Measurements from ENCODE around the gene SVBP. TPM values are rescaled to one million over a fixed set of nuclear protein-coding genes. Genes with fewer than 3 reads are reported as not detected.

The SVBP gene
- total RNA-seq, 3 donors from 2014 or later, result 14.9 to 20.3 (median 15.4) TPM

DNA sequence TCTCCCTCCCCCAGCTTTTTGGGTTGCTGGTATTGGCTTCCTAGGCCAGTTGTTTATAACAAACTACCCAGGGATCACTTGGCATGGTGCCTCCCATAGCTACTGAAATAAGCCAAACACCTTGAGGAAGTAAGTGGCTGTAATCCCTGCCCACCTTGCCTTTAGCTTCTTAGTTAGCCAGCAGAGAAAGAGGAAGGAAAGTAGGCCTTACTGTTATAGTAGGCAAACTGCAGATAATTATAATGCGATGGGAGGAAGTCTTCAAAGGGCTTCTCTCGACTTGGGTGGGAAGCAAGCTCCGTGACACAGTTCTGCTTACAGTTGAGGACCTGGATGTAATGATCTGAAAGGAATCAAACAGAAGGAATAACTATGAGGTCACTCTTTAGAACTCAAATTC lies 58.6 kb downstream of the SVBP start:
- H3K4me3 ChIP-seq, result no peak overlapping the region
- H3K9me3 ChIP-seq, result no peaks in the 10 kb centered on the region
- H3K4me1 ChIP-seq (ENCODE audit: low read depth), result no peaks in the 10 kb centered on the region
- H3K36me3 ChIP-seq (ENCODE audit: low read depth), result no peaks in the 10 kb centered on the region
- DNase-seq (peak in 1 of 3 donors; percentile 38), ATAC-seq (peak; percentile 50)
- TF ChIP-seq, protein P1, sequence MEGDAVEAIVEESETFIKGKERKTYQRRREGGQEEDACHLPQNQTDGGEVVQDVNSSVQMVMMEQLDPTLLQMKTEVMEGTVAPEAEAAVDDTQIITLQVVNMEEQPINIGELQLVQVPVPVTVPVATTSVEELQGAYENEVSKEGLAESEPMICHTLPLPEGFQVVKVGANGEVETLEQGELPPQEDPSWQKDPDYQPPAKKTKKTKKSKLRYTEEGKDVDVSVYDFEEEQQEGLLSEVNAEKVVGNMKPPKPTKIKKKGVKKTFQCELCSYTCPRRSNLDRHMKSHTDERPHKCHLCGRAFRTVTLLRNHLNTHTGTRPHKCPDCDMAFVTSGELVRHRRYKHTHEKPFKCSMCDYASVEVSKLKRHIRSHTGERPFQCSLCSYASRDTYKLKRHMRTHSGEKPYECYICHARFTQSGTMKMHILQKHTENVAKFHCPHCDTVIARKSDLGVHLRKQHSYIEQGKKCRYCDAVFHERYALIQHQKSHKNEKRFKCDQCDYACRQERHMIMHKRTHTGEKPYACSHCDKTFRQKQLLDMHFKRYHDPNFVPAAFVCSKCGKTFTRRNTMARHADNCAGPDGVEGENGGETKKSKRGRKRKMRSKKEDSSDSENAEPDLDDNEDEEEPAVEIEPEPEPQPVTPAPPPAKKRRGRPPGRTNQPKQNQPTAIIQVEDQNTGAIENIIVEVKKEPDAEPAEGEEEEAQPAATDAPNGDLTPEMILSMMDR (IDR thresholded peaks at IDR 0.05), result no peak
- intact Hi-C loops (cut with DNase I, micrococcal nuclease), result no loop called here

DNA sequence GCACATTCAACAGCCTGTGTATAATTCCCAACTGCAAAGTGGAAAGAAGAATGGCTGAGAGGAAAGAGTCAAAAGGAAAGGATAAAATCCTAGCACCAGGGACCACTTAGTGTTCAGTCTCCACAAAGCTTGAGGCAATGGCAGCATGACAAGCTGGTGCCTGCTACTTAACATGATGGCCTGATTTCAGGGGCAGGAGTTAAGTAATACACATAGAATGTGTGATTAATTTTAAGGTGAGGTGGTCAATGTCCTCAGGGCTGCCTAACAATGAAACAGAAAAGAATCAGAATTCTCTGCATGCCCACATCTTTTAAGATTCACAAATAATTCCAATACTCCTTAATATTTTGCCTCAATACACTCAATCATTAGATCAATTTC lies 59.3 kb downstream of the SVBP start:
- no peak for ATAC-seq
- Histone ChIP-seq H3K4me3 (no peak overlapping the region), H3K36me3 (ENCODE audit: low read depth) (no peaks in the 10 kb centered on the region), H3K4me1 (ENCODE audit: low read depth) (no peaks in the 10 kb centered on the region), H3K9me3 (no peaks in the 10 kb centered on the region)
- no peak for DNase-seq
- intact Hi-C loops (cut with DNase I, micrococcal nuclease), result no loop called here
- TF ChIP-seq, protein P1 (IDR thresholded peaks at IDR 0.05), result no peak

Other genes with a start within 250 kb of the SVBP start
- 10 to 100 TPM; 20.1 to 47.7 (median 23.3) TPM for gene PPIH, start 159.0 kb downstream of the SVBP start, total RNA-seq
- 100 to 1,000 TPM; 377 to 521 (median 511) TPM for gene YBX1, start 135.0 kb downstream of the SVBP start, total RNA-seq
- under 1 TPM in 1 of 3 donors, not detected in 2; 0.09 TPM for gene CLDN19, start 77.2 kb downstream of the SVBP start, total RNA-seq
- 10 to 100 TPM in 2 of 3 donors, 1 to 10 TPM in 1; 8.0 to 20.0 (median 14.5) TPM for gene P3H1, start 50.4 kb downstream of the SVBP start, total RNA-seq
- gene C1orf50, start 50.1 kb downstream of the SVBP start, total RNA-seq, result 1 to 10 TPM; 4.4 to 9.8 (median 7.1) TPM
- gene TMEM269, start 32.4 kb downstream of the SVBP start, total RNA-seq, result not detected
- 10 to 100 TPM; 15.3 to 17.9 (median 16.7) TPM for gene ERMAP, start 275 bp downstream of the SVBP start, total RNA-seq
- 10 to 100 TPM in 1 of 3 donors, 1 to 10 TPM in 2; 5.9 to 10.8 (median 5.9) TPM for gene ZNF691, start 29.2 kb upstream of the SVBP start, total RNA-seq
- 10 to 100 TPM; 36.0 to 81.2 (median 74.3) TPM for gene SLC2A1, start 141.5 kb upstream of the SVBP start, total RNA-seq